Prostate gland (tissue), 2 donors: ENCODE measurements around the gene HS6ST3.

Experiments
- CTCF ChIP-seq, 4 experiments: fragments of 200-600 bp in 2 of 4; fragments of 450-650 bp in 2 of 4; sonication (generic) in 2 of 4; IDR thresholded peaks; 1 replicate in 3 of 4; 2 replicates in 1 of 4; pipeline ENCODE4 v1.5.1; 2016 to 2019; ENCODE audit warnings: antibody characterized with exemption in 4 of 4, mild to moderate bottlenecking in 2 of 4, moderate library complexity in 2 of 4
- POLR2A ChIP-seq: fragments of 450-650 bp; IDR thresholded peaks from one replicate; pipeline ENCODE4 v1.6.1; 2016; ENCODE audit warnings: antibody characterized with exemption, mild to moderate bottlenecking
- POLR2AphosphoS5 ChIP-seq: sonication (generic); formaldehyde crosslinking; IDR thresholded peaks from one replicate; pipeline ENCODE4 v1.6.1; 2017; ENCODE audit warnings: antibody characterized with exemption

DNA sequence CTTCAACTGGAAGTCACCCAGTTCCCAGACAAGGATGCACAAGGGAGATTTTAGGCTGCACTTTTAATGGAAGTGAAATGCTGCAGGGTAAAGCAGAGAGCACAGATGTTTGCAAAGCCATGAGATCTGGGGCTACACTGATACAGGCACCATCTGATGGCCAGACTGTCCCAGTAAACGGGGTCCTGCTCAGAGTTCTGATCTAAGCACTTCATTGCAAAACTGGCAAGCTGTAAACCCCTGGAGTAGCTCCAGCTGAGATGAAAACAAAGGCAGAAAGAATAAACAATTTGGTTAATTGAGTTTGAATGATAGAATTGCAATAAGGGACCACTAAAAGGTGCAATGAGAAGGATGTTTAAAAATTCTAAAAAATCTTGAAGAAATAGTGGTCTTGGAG lies 707.2 kb downstream of the HS6ST3 start:
- TF ChIP-seq CTCF (IDR thresholded peaks at IDR 0.05) = no peak
- no peak for TF ChIP-seq POLR2A
- TF ChIP-seq POLR2AphosphoS5 = no peak
